B cell (primary cell): ENCODE data around the gene CD2. TPM values are rescaled to one million over a fixed set of nuclear protein-coding genes. Genes with fewer than 3 reads are reported as not detected.

Experiments
- ATAC-seq: fragments of 200-7000 bp; cut with Tn5 transposase; one replicate; pipeline ENCODE4 v1.10.0; 2021; ENCODE audit warnings: low read depth, mild to moderate bottlenecking, moderate number of reproducible peaks, moderate library complexity
- CTCF ChIA-PET: fragments of 350-600 bp; sonication (Branson Sonifier 250); formaldehyde crosslinking; loops from one replicate; lab custom pipeline; 2021; ENCODE audit warnings: antibody characterized with exemption, inconsistent platforms; lab: Charles Lee
- POLR2A ChIA-PET: fragments of 350-600 bp; sonication (Branson Sonifier 250); formaldehyde crosslinking; loops from one replicate; lab custom pipeline; 2021; ENCODE audit warnings: antibody characterized with exemption; lab: Charles Lee
- DNase-seq: peaks from one replicate; pipeline ENCODE4 v3.0.0; 2013
- H2AFZ ChIP-seq: 2 replicates; pipeline ENCODE4 v1.6.1; 2012; ENCODE audit warnings: mild to moderate bottlenecking, low read depth, low read length; ENCODE audit not compliant: insufficient read depth, poor library complexity, severe bottlenecking
- H3K27ac ChIP-seq, 2 donors: 1 replicate in 1 of 2; 2 replicates in 1 of 2; pipeline ENCODE4 v1.5.1; 2012 to 2013; ENCODE audit warnings: low read length in 2 of 2, mild to moderate bottlenecking in 2 of 2, moderate library complexity in 1 of 2
- H3K27me3 ChIP-seq, 4 experiments: fragments of 200-600 bp in 1 of 4; sonication (generic) in 1 of 4; replicated peaks in 1 of 4; 1 replicate in 2 of 4; 2 replicates in 2 of 4; pipeline versions ENCODE4 v1.6.1 to v1.7.0; 2013 to 2016; ENCODE audit warnings: low read length in 3 of 4, mild to moderate bottlenecking in 2 of 4, mixed read lengths in 1 of 4, moderate library complexity in 1 of 4; ENCODE audit not compliant: insufficient read depth in 4 of 4, control insufficient read depth in 3 of 4; ENCODE audit errors: control extremely low read depth in 1 of 4
- H3K36me3 ChIP-seq, 2 experiments: replicated peaks in 1 of 2; 1 replicate in 1 of 2; 2 replicates in 1 of 2; pipeline versions ENCODE4 v1.6.1 to v1.7.1; 2013; ENCODE audit warnings: low read length in 1 of 2; ENCODE audit not compliant: insufficient read depth in 2 of 2, control insufficient read depth in 1 of 2; ENCODE audit errors: control extremely low read depth in 1 of 2, extremely low read depth in 1 of 2
- H3K4me1 ChIP-seq, 2 donors: fragments of 200-600 bp in 1 of 2; sonication (generic) in 1 of 2; 1 replicate in 1 of 2; 2 replicates in 1 of 2; pipeline versions ENCODE4 v1.5.1 to v1.6.1; 2013 to 2017; ENCODE audit warnings: low read length in 2 of 2; ENCODE audit not compliant: control insufficient read depth in 2 of 2, insufficient read depth in 2 of 2
- H3K4me2 ChIP-seq: replicated peaks from 2 replicates; pipeline ENCODE3; 2012; ENCODE audit warnings: mild to moderate bottlenecking, low read depth, low read length; ENCODE audit not compliant: poor library complexity, severe bottlenecking
- H3K4me3 ChIP-seq, 5 experiments: fragments of 200-600 bp in 1 of 5; sonication (generic) in 1 of 5; 1 replicate in 3 of 5; 2 replicates in 2 of 5; pipeline versions ENCODE4 v1.5.1 to v1.7.0; 2011 to 2016; ENCODE audit warnings: low read length in 4 of 5, mild to moderate bottlenecking in 4 of 5, low read depth in 2 of 5, control low read depth in 1 of 5, moderate library complexity in 1 of 5; ENCODE audit not compliant: insufficient read depth in 1 of 5; ENCODE audit errors: control extremely low read depth in 1 of 5, extremely low read depth in 1 of 5
- H3K79me2 ChIP-seq: fragments of 200-600 bp; sonication (generic); one replicate; pipeline ENCODE4 v1.6.0; 2016; ENCODE audit warnings: low read length; ENCODE audit not compliant: control insufficient read depth, insufficient read depth
- H3K9ac ChIP-seq: fragments of 200-600 bp; sonication (generic); 2 replicates; pipeline ENCODE4 v1.6.1; 2017; ENCODE audit warnings: mild to moderate bottlenecking, low read length, moderate library complexity
- H3K9me3 ChIP-seq, 3 donors: one replicate each; pipeline versions ENCODE4 v1.6.1 to v1.7.1; 2013; ENCODE audit warnings: low read length in 2 of 3; ENCODE audit not compliant: control insufficient read depth in 2 of 3, insufficient read depth in 1 of 3; ENCODE audit errors: control extremely low read depth in 1 of 3
- H4K20me1 ChIP-seq: 2 replicates; pipeline ENCODE4 v1.6.0; 2012; ENCODE audit warnings: mild to moderate bottlenecking, low read length; ENCODE audit not compliant: insufficient read depth, control insufficient read depth, poor library complexity, severe bottlenecking
- H3K27ac Mint-ChIP-seq: one replicate; pipeline ENCODE4 v1.8.0; 2021; ENCODE audit warnings: mixed read lengths
- H3K27me3 Mint-ChIP-seq: one replicate; pipeline ENCODE4 v1.8.0; 2021; ENCODE audit warnings: mixed read lengths
- H3K4me1 Mint-ChIP-seq: one replicate; pipeline ENCODE4 v1.8.0; 2021; ENCODE audit warnings: mixed read lengths
- H3K4me3 Mint-ChIP-seq: one replicate; pipeline ENCODE4 v1.8.0; 2021; ENCODE audit warnings: mixed read lengths
- H3K9me3 Mint-ChIP-seq: one replicate; pipeline ENCODE4 v1.8.0; 2022; ENCODE audit warnings: mixed read lengths; ENCODE audit not compliant: insufficient read depth
- EZH2 ChIP-seq: IDR thresholded peaks from 2 replicates; pipeline ENCODE4 v1.6.1; 2012; ENCODE audit warnings: borderline replicate concordance, low read depth, mild to moderate bottlenecking, moderate library complexity, low read length; ENCODE audit not compliant: insufficient read depth, poor library complexity, severe bottlenecking
- WGBS: methylation state at CpG from one replicate; pipeline ENCODE4 v1.1.5; 2013; ENCODE audit warnings: missing lambda C conversion rate; ENCODE audit not compliant: insufficient coverage; 5-methylcytosine and 5-hydroxymethylcytosine counted together
- intact Hi-C: fragments of 100-400 bp; cut with micrococcal nuclease; formaldehyde crosslinking; loops from one replicate; pipeline ENCODE4 v1.10.0; 2022
- polyA plus RNA-seq: library from polyadenylated mRNA; depleted of rRNA; stranded (reverse); fragments of >200 nt; gene quantifications from 2 replicates; pipeline ENCODE4 v1.2.3, GENCODE V29; 2012
- total RNA-seq, 2 donors: library from RNA; stranded (reverse); fragments of 120-200 nt in 1 of 2; gene quantifications; 1 replicate in 1 of 2; 2 replicates in 1 of 2; pipeline versions ENCODE4 v1.2.3 to v1.2.4, GENCODE V29; 2013 to 2022
- TF ChIP-seq, protein P1 (sequence below): fragments of 200-600 bp; IDR thresholded peaks from one replicate; pipeline ENCODE4 v1.8.0; 2022; ENCODE audit warnings: antibody characterized with exemption, mild to moderate bottlenecking

CD2 gene
- total and polyA plus RNA-seq, 2 donors (not counting 1 experiment from before 2014, with no cell fraction given): 0.52 to 0.74 TPM

DNA sequence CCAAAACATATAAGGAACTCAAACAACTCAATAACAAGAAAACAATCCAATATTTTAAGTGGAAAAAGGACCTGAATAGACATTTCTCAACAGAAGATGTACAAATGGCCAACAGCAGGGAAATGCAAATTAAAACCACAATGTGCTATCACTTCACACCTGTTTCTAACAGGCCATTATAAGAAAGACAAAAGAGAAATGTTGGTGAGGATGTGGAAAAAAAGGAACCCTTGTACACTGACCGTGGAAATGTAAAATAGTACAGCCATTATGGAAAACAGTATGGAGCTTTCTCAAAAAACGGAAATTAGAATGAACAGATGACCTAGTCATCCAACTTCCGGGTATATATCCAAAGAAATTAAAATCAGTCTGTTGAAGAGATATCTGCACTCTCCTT, 37.8 kb upstream of the CD2 start:
- WGBS: no CpG with 5 or more reads among the region's 3 CpGs
- Histone ChIP-seq H3K4me3 (no peak overlapping the region), H4K20me1 (no peaks in the 10 kb centered on the region), H3K9me3 (peaks cover 0 to 1% (median 0%) of the 10 kb centered on the region in 3 donors), H3K27ac (no peak overlapping the region), H3K79me2 (no peaks in the 10 kb centered on the region), H3K36me3 (no peaks in the 10 kb centered on the region), H3K9ac (no peak overlapping the region), H3K27me3 (no peaks in the 10 kb centered on the region), H2AFZ (no peak overlapping the region), H3K4me1 (no peaks in the 10 kb centered on the region), H3K4me2 (no peak overlapping the region)
- CTCF ChIA-PET: interaction anchor here (0.7 to 2.5 kb wide), 2 partner anchors 8 to 21 kb away, joined by 3 to 12 read pairs; no protein-coding TSS in a partner anchor
- DNase-seq: no peak
- TF ChIP-seq, protein P1, sequence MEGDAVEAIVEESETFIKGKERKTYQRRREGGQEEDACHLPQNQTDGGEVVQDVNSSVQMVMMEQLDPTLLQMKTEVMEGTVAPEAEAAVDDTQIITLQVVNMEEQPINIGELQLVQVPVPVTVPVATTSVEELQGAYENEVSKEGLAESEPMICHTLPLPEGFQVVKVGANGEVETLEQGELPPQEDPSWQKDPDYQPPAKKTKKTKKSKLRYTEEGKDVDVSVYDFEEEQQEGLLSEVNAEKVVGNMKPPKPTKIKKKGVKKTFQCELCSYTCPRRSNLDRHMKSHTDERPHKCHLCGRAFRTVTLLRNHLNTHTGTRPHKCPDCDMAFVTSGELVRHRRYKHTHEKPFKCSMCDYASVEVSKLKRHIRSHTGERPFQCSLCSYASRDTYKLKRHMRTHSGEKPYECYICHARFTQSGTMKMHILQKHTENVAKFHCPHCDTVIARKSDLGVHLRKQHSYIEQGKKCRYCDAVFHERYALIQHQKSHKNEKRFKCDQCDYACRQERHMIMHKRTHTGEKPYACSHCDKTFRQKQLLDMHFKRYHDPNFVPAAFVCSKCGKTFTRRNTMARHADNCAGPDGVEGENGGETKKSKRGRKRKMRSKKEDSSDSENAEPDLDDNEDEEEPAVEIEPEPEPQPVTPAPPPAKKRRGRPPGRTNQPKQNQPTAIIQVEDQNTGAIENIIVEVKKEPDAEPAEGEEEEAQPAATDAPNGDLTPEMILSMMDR: no peak
- TF ChIP-seq EZH2: no peak
- Mint-ChIP-seq H3K27ac (no peak overlapping the region), H3K27me3 (peaks cover 9% of the 10 kb centered on the region), H3K4me1 (no peaks in the 10 kb centered on the region), H3K9me3 (no peaks in the 10 kb centered on the region), H3K4me3 (no peak overlapping the region)
- intact Hi-C loops: no loop called here
- POLR2A ChIA-PET: no interaction called here
- ATAC-seq: no peak

DNA sequence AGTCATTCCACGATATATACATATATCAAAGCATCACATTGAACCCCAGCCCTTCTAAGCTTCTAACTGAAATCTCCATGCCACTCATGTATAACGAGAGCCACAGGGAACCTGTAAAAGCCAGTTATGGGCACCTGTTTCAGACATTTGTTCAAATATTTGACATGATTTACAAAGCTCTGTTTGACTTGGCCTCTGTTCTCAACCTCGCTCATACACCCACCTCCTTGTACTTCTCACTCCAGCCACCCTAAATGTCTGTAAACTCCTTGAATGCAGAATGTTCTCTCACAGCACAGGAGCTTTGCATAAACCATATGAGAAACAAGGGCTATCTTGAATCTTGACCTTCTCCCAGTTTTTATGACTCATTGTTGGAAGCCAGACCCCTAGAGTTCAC, 36.9 kb upstream of the CD2 start:
- H3K4me1 ChIP-seq: no peaks in the 10 kb centered on the region
- TF ChIP-seq EZH2: no peak
- TF ChIP-seq, protein P1: no peak
- H2AFZ ChIP-seq: no peak overlapping the region
- no peaks in the 10 kb centered on the region for H3K36me3 ChIP-seq
- no peak overlapping the region for H3K27ac Mint-ChIP-seq
- peaks cover 0 to 1% (median 0%) of the 10 kb centered on the region in 3 donors for H3K9me3 ChIP-seq
- H3K9ac ChIP-seq: no peak overlapping the region
- no peaks in the 10 kb centered on the region for H3K9me3 Mint-ChIP-seq
- ChIA-PET CTCF (interaction anchor here (0.6 kb wide), 1 partner anchor 270 kb away, joined by 3 read pairs; no protein-coding TSS in a partner anchor), POLR2A (no interaction called here)
- H3K4me3 ChIP-seq: no peak overlapping the region
- H3K4me2 ChIP-seq: no peak overlapping the region
- H3K27ac ChIP-seq: no peak overlapping the region
- no peaks in the 10 kb centered on the region for H3K27me3 ChIP-seq
- DNase-seq: no peak
- no peaks in the 10 kb centered on the region for H3K79me2 ChIP-seq
- WGBS: 92% methylated on average over 3 of the region's 3 CpGs
- H3K27me3 Mint-ChIP-seq: peaks cover 9% of the 10 kb centered on the region
- H3K4me1 Mint-ChIP-seq: no peaks in the 10 kb centered on the region
- no peak for ATAC-seq
- no peak overlapping the region for H3K4me3 Mint-ChIP-seq
- intact Hi-C loops: no loop called here
- no peaks in the 10 kb centered on the region for H4K20me1 ChIP-seq
